ENCODE data around the gene FSTL5. TPM values are rescaled to one million over a fixed set of nuclear protein-coding genes. Genes with fewer than 3 reads are reported as not detected.

FSTL5 gene
- total RNA-seq, 1 experiment from 2014 or later = not detected

GRCh38 chr4:161554372-161554990 is 609.3 kb downstream of the FSTL5 start:
- POLR2A ChIA-PET = no interaction called here
- CTCF ChIA-PET = no interaction called here
- no peak for TF ChIP-seq CTCF (IDR thresholded peaks at IDR 0.05; ENCODE audit: unreplicated experiment)
- H3K9me3 Mint-ChIP-seq (ENCODE audit: unreplicated experiment) = no peaks in the 10 kb centered on the region
- no TSS peak for BruUV-seq (replicated peaks)
- no peaks in the 10 kb centered on the region for H3K36me3 Mint-ChIP-seq (ENCODE audit: insufficient read depth, unreplicated experiment)
- H3K4me3 Mint-ChIP-seq (ENCODE audit: unreplicated experiment) = peak overlapping the region; percentile 51
- intact Hi-C loops (cut with micrococcal nuclease) = no loop called here
- H3K27ac Mint-ChIP-seq (ENCODE audit: low read depth, unreplicated experiment) = peak overlapping the region; percentile 95
- H3K27me3 Mint-ChIP-seq (ENCODE audit: insufficient read depth, unreplicated experiment) = no peaks in the 10 kb centered on the region
- peak; percentile 54 for DNase-seq (ENCODE audit: unreplicated experiment)
- H3K4me1 Mint-ChIP-seq (ENCODE audit: insufficient read depth, unreplicated experiment) = peaks cover 23% of the 10 kb centered on the region

GRCh38 chr4:161546902-161547301 is 616.9 kb downstream of the FSTL5 start:
- Mint-ChIP-seq H3K9me3 (ENCODE audit: unreplicated experiment) (no peaks in the 10 kb centered on the region), H3K27ac (ENCODE audit: low read depth, unreplicated experiment) (no peak overlapping the region), H3K4me3 (ENCODE audit: unreplicated experiment) (no peak overlapping the region), H3K27me3 (ENCODE audit: insufficient read depth, unreplicated experiment) (no peaks in the 10 kb centered on the region), H3K36me3 (ENCODE audit: insufficient read depth, unreplicated experiment) (no peaks in the 10 kb centered on the region), H3K4me1 (ENCODE audit: insufficient read depth, unreplicated experiment) (no peaks in the 10 kb centered on the region)
- no TSS peak for BruUV-seq (replicated peaks)
- CTCF ChIA-PET = interaction anchor here (0.6 kb wide), 1 partner anchor 535 kb away, joined by 3 read pairs; no protein-coding TSS in a partner anchor
- intact Hi-C loops (cut with micrococcal nuclease) = no loop called here
- no peak for TF ChIP-seq CTCF (IDR thresholded peaks at IDR 0.05; ENCODE audit: unreplicated experiment)
- DNase-seq (ENCODE audit: unreplicated experiment) = peak; percentile 58
- POLR2A ChIA-PET = no interaction called here

GRCh38 chr4:161540265-161540664 is 623.5 kb downstream of the FSTL5 start:
- intact Hi-C loops (cut with micrococcal nuclease) = no loop called here
- Mint-ChIP-seq H3K9me3 (ENCODE audit: unreplicated experiment) (no peaks in the 10 kb centered on the region), H3K4me1 (ENCODE audit: insufficient read depth, unreplicated experiment) (no peaks in the 10 kb centered on the region), H3K4me3 (ENCODE audit: unreplicated experiment) (no peak overlapping the region), H3K36me3 (ENCODE audit: insufficient read depth, unreplicated experiment) (no peaks in the 10 kb centered on the region), H3K27me3 (ENCODE audit: insufficient read depth, unreplicated experiment) (no peaks in the 10 kb centered on the region), H3K27ac (ENCODE audit: low read depth, unreplicated experiment) (no peak overlapping the region)
- no peak for DNase-seq (ENCODE audit: unreplicated experiment)
- CTCF ChIA-PET = no interaction called here
- POLR2A ChIA-PET = no interaction called here
- TF ChIP-seq CTCF (IDR thresholded peaks at IDR 0.05; ENCODE audit: unreplicated experiment) = no peak
- BruUV-seq (replicated peaks) = no TSS peak

GRCh38 chr4:161538941-161539340 is 624.9 kb downstream of the FSTL5 start:
- no peak overlapping the region for H3K27ac Mint-ChIP-seq (ENCODE audit: low read depth, unreplicated experiment)
- ChIA-PET POLR2A (no interaction called here), CTCF (no interaction called here)
- H3K4me1 Mint-ChIP-seq (ENCODE audit: insufficient read depth, unreplicated experiment) = no peaks in the 10 kb centered on the region
- no peak for TF ChIP-seq CTCF (IDR thresholded peaks at IDR 0.05; ENCODE audit: unreplicated experiment)
- no peaks in the 10 kb centered on the region for H3K9me3 Mint-ChIP-seq (ENCODE audit: unreplicated experiment)
- intact Hi-C loops (cut with micrococcal nuclease) = no loop called here
- no peak for DNase-seq (ENCODE audit: unreplicated experiment)
- no peak overlapping the region for H3K4me3 Mint-ChIP-seq (ENCODE audit: unreplicated experiment)
- no TSS peak for BruUV-seq (replicated peaks)
- no peaks in the 10 kb centered on the region for H3K36me3 Mint-ChIP-seq (ENCODE audit: insufficient read depth, unreplicated experiment)
- H3K27me3 Mint-ChIP-seq (ENCODE audit: insufficient read depth, unreplicated experiment) = no peaks in the 10 kb centered on the region
